ENCODE results near the gene TGFB1. TPM values are rescaled to one million over a fixed set of nuclear protein-coding genes. Genes with fewer than 3 reads are reported as not detected.

Gene TGFB1
- polyA plus RNA-seq, 1 donor from 2014 or later: not detected

- H3K27ac ChIP-seq (ENCODE audit: low read length): peak within 1 kb of the TSS; percentile 94
- H3K4me2 ChIP-seq (ENCODE audit: low read length): peak within 1 kb of the TSS; percentile 92
- H3K9ac ChIP-seq (ENCODE audit: low read length): peak within 1 kb of the TSS; percentile 90
- H3K27me3 ChIP-seq (ENCODE audit: insufficient read depth, low read depth, low read length): no peaks in the 10 kb centered on the region
- no peaks in the 10 kb centered on the region for H3K36me3 ChIP-seq (ENCODE audit: insufficient read depth, low read length)
- H3F3A ChIP-seq (ENCODE audit: insufficient read depth, low read length, poor library complexity, severe bottlenecking): no peaks in the 10 kb centered on the region
- H3K4me3 ChIP-seq (ENCODE audit: low read length): peak within 1 kb of the TSS; percentile 79
- no peaks in the 10 kb centered on the region for H4K20me1 ChIP-seq (ENCODE audit: insufficient read depth)
- H3K9me2 ChIP-seq (ENCODE audit: insufficient read depth, low read length): no peaks in the 10 kb centered on the region
- peaks cover 10% of the 10 kb centered on the region for H3K79me2 ChIP-seq (replicated peaks; ENCODE audit: insufficient read depth, low read length)
- TF ChIP-seq RAD21 (conservative IDR thresholded peaks at IDR 0.05) (peak; percentile 32), CTCF (IDR thresholded peaks at IDR 0.05; ENCODE audit: poor library complexity, severe bottlenecking) (no peak), POLR2AphosphoS5 (IDR thresholded peaks at IDR 0.05) (peak; percentile 77), EZH2 (IDR thresholded peaks at IDR 0.05; ENCODE audit: borderline replicate concordance, insufficient read depth, low read length, poor library complexity, severe bottlenecking) (no peak), EP300 (conservative IDR thresholded peaks at IDR 0.05; ENCODE audit: poor library complexity, severe bottlenecking) (peak; percentile 58), TAF1 (IDR thresholded peaks at IDR 0.05; ENCODE audit: low read depth) (peak; percentile 87), MXI1 (conservative IDR thresholded peaks at IDR 0.05; ENCODE audit: poor library complexity, severe bottlenecking) (peak; percentile 91), SMC3 (conservative IDR thresholded peaks at IDR 0.05; ENCODE audit: poor library complexity) (peak; percentile 55), REST (IDR thresholded peaks at IDR 0.05; ENCODE audit: borderline replicate concordance) (peak; percentile 78)
- H3K9me3 ChIP-seq (ENCODE audit: low read length): no peaks in the 10 kb centered on the region
- H2AFZ ChIP-seq (ENCODE audit: low read depth, low read length): peak within 1 kb of the TSS; percentile 87
Observed at GRCh38 chr19:41310033-41310831, 43.5 kb downstream of the TGFB1 start, which contains the start of gene CCDC97. Gene CCDC97, plus strand, starts transcription at chr19:41310172. Its CDS starts 139 bp downstream, at chr19:41310311.

- H3K79me2 ChIP-seq (replicated peaks; ENCODE audit: insufficient read depth, low read length): peaks cover 10% of the 10 kb centered on the region
- peak overlapping the region; percentile 94 for H3K27ac ChIP-seq (ENCODE audit: low read length)
- peak overlapping the region; percentile 74 for H3K4me2 ChIP-seq (ENCODE audit: low read length)
- peak overlapping the region; percentile 87 for H2AFZ ChIP-seq (ENCODE audit: low read depth, low read length)
- H3K4me3 ChIP-seq (ENCODE audit: low read length): peak overlapping the region; percentile 79
- no peaks in the 10 kb centered on the region for H3K27me3 ChIP-seq (ENCODE audit: insufficient read depth, low read depth, low read length)
- no peaks in the 10 kb centered on the region for H3K9me3 ChIP-seq (ENCODE audit: low read length)
- no peaks in the 10 kb centered on the region for H3K36me3 ChIP-seq (ENCODE audit: insufficient read depth, low read length)
- no peaks in the 10 kb centered on the region for H3K9me2 ChIP-seq (ENCODE audit: insufficient read depth, low read length)
- H4K20me1 ChIP-seq (ENCODE audit: insufficient read depth): no peaks in the 10 kb centered on the region
- no peaks in the 10 kb centered on the region for H3F3A ChIP-seq (ENCODE audit: insufficient read depth, low read length, poor library complexity, severe bottlenecking)
- TF ChIP-seq CTCF (IDR thresholded peaks at IDR 0.05; ENCODE audit: poor library complexity, severe bottlenecking) (no peak), SMC3 (conservative IDR thresholded peaks at IDR 0.05; ENCODE audit: poor library complexity) (no peak), POLR2AphosphoS5 (IDR thresholded peaks at IDR 0.05) (no peak), TAF1 (IDR thresholded peaks at IDR 0.05; ENCODE audit: low read depth) (no peak), EZH2 (IDR thresholded peaks at IDR 0.05; ENCODE audit: borderline replicate concordance, insufficient read depth, low read length, poor library complexity, severe bottlenecking) (no peak), RAD21 (conservative IDR thresholded peaks at IDR 0.05) (no peak), EP300 (conservative IDR thresholded peaks at IDR 0.05; ENCODE audit: poor library complexity, severe bottlenecking) (no peak)
- H3K9ac ChIP-seq (ENCODE audit: low read length): peak overlapping the region; percentile 90
Observed at GRCh38 chr19:41309180-41310032, 44.3 kb downstream of the TGFB1 start.

Data from neural cell (in vitro differentiated cells).